HepG2 (cell line): ENCODE results near the gene GRIK2. TPM values are rescaled to one million over a fixed set of nuclear protein-coding genes. Genes with fewer than 3 reads are reported as not detected.

Experiments
- ATAC-seq: fragments of 200-7000 bp; cut with Tn5 transposase; 3 replicates; pipeline ENCODE4 v1.9.1; 2020; ENCODE audit warnings: mild to moderate bottlenecking, moderate library complexity
- BruUV-seq: library from RNA; stranded (reverse); fragments of 400-500 nt; replicated peaks from 2 replicates; lab custom pipeline; 2021; lab: Mats Ljungman, UMichigan
- CTCF ChIA-PET: fragments of 300-600 bp; formaldehyde crosslinking; extraction: SDS; loops from one replicate; lab custom pipeline; 2021; ENCODE audit warnings: low total read pairs, inconsistent platforms, low intra/inter-chr PET ratio; lab: Yijun Ruan, JAX
- POLR2A ChIA-PET: fragments of 350-600 bp; sonication (Branson Sonifier 250); formaldehyde crosslinking; loops from one replicate; lab custom pipeline; 2020; ENCODE audit warnings: antibody characterized with exemption, inconsistent platforms; lab: Yijun Ruan, JAX
- DNase-seq: peaks from one replicate; pipeline ENCODE4 v3.0.0-alpha.2; 2015; ENCODE audit warnings: low spot score
- FAIRE-seq: peaks from 3 replicates; lab custom pipeline; 2011; peaks lifted over from hg19 to GRCh38; lab: Jason Lieb, UNC
- H2AFZ ChIP-seq: one replicate; pipeline ENCODE4 v1.6.1; 2011; ENCODE audit warnings: low read length, inconsistent platforms
- H3K27ac ChIP-seq: fragments of 300-600 bp; 3 replicates; pipeline ENCODE4 v1.8.0; 2011; ENCODE audit warnings: mixed run types, mild to moderate bottlenecking, mixed read lengths, low read length, inconsistent platforms; ENCODE audit not compliant: insufficient read depth; ENCODE audit errors: extremely low read length
- H3K27me3 ChIP-seq, 2 experiments: fragments of 200-600 bp in 1 of 2; 2 replicates in 1 of 2; 3 replicates in 1 of 2; pipeline versions ENCODE4 v1.6.0 to v1.8.0; 2011; ENCODE audit warnings: low read length in 2 of 2, mild to moderate bottlenecking in 2 of 2, moderate library complexity in 2 of 2, inconsistent platforms in 1 of 2; ENCODE audit not compliant: insufficient read depth in 2 of 2, control insufficient read depth in 1 of 2
- H3K36me3 ChIP-seq, 2 experiments: fragments of 200-600 bp in 1 of 2; replicated peaks in 1 of 2; 2 replicates in 1 of 2; 3 replicates in 1 of 2; pipeline versions ENCODE4 v1.5.1 to v1.8.0; 2011; ENCODE audit warnings: low read length in 2 of 2, inconsistent platforms in 1 of 2; ENCODE audit not compliant: insufficient read depth in 2 of 2, control insufficient read depth in 1 of 2
- H3K4me1 ChIP-seq: 2 replicates; pipeline ENCODE4 v1.5.1; 2012; ENCODE audit warnings: low read length, inconsistent platforms; ENCODE audit not compliant: insufficient read depth
- H3K4me2 ChIP-seq: 2 replicates; pipeline ENCODE4 v1.6.0; 2011; ENCODE audit warnings: low read depth, low read length, inconsistent platforms
- H3K4me3 ChIP-seq, 3 experiments: fragments of 200-600 bp in 1 of 3; sonication (generic), shearing (Covaris generic) in 1 of 3; replicated peaks in 1 of 3; 2 replicates each; pipeline ENCODE4 v1.5.1; 2011 to 2016; ENCODE audit warnings: low read length in 3 of 3, inconsistent platforms in 2 of 3, low read depth in 2 of 3, mild to moderate bottlenecking in 2 of 3, control low read depth in 1 of 3, mixed read lengths in 1 of 3; ENCODE audit not compliant: insufficient read depth in 1 of 3
- H3K79me2 ChIP-seq: one replicate; pipeline ENCODE4 v1.6.1; 2011; ENCODE audit warnings: low read length, inconsistent platforms; ENCODE audit not compliant: insufficient read depth
- H3K9ac ChIP-seq: 2 replicates; pipeline ENCODE4 v1.6.0; 2011; ENCODE audit warnings: mild to moderate bottlenecking, low read depth, low read length, inconsistent platforms; ENCODE audit not compliant: insufficient read depth
- H3K9me3 ChIP-seq: 2 replicates; pipeline ENCODE4 v1.5.1; 2012; ENCODE audit warnings: mild to moderate bottlenecking, low read length
- H4K20me1 ChIP-seq: 2 replicates; pipeline ENCODE4 v1.6.0; 2011; ENCODE audit warnings: inconsistent platforms, mild to moderate bottlenecking, low read length, moderate library complexity; ENCODE audit not compliant: insufficient read depth
- ATRX ChIP-seq: sonication (generic); formaldehyde crosslinking; IDR thresholded peaks from 2 replicates; pipeline ENCODE4 v1.4.0; 2020; ENCODE audit warnings: missing genetic modification reagents, borderline replicate concordance
- CCAR2 ChIP-seq: fragments of 200-400 bp; formaldehyde crosslinking; optimal IDR thresholded peaks from 2 replicates; pipeline ENCODE3; 2018; ENCODE audit warnings: low read depth, mild to moderate bottlenecking, low read length, moderate library complexity
- CCDC6 ChIP-seq: sonication (generic); formaldehyde crosslinking; IDR thresholded peaks from 2 replicates; pipeline ENCODE4 v1.8.1; 2022; ENCODE audit warnings: mild to moderate bottlenecking, missing genetic modification reagents, moderate library complexity
- CSRNP1 ChIP-seq: sonication (generic); formaldehyde crosslinking; IDR thresholded peaks from 2 replicates; pipeline ENCODE4 v1.8.1; 2023; ENCODE audit warnings: mild to moderate bottlenecking, missing genetic modification reagents
- DRAP1 ChIP-seq: IDR thresholded peaks from 2 replicates; pipeline ENCODE4 v1.6.1; 2016; ENCODE audit warnings: missing genetic modification reagents, missing compliant biosample characterization
- EED ChIP-seq: sonication (generic); formaldehyde crosslinking; IDR thresholded peaks from 2 replicates; pipeline ENCODE4 v1.5.0; 2020; ENCODE audit warnings: mild to moderate bottlenecking, missing genetic modification reagents
- FIP1L1 ChIP-seq: fragments of 200-400 bp; formaldehyde crosslinking; IDR thresholded peaks from 2 replicates; pipeline ENCODE4 v1.6.1; 2018; ENCODE audit warnings: low read depth, mild to moderate bottlenecking, low read length, moderate library complexity, borderline replicate concordance; ENCODE audit not compliant: insufficient read depth
- HINFP ChIP-seq: sonication (generic); formaldehyde crosslinking; IDR thresholded peaks from 2 replicates; pipeline ENCODE4 v1.4.0; 2020; ENCODE audit warnings: low read depth, mild to moderate bottlenecking, missing genetic modification reagents
- HOXD1 ChIP-seq: sonication (generic); formaldehyde crosslinking; IDR thresholded peaks from 2 replicates; pipeline ENCODE4 v1.5.0; 2020; ENCODE audit warnings: missing genetic modification reagents
- MATR3 ChIP-seq: sonication (generic); formaldehyde crosslinking; IDR thresholded peaks from 2 replicates; pipeline ENCODE4 v1.4.0; 2020; ENCODE audit warnings: missing genetic modification reagents
- NR2C2 ChIP-seq: sonication (generic); formaldehyde crosslinking; IDR thresholded peaks from 2 replicates; pipeline ENCODE4 v1.4.0; 2020; ENCODE audit warnings: missing genetic modification reagents, mild to moderate bottlenecking, moderate library complexity, borderline replicate concordance
- PLRG1 ChIP-seq: fragments of 450-650 bp; conservative IDR thresholded peaks from 2 replicates; pipeline ENCODE4 v1.6.1; 2016
- SALL2 ChIP-seq: sonication (generic); formaldehyde crosslinking; IDR thresholded peaks from 2 replicates; pipeline ENCODE4 v1.8.1; 2023; ENCODE audit warnings: mild to moderate bottlenecking, missing genetic modification reagents, inconsistent platforms
- TBL1XR1 ChIP-seq: fragments of 150-350 bp; IDR thresholded peaks from 2 replicates; pipeline ENCODE4 v1.6.1; 2014; ENCODE audit warnings: borderline replicate concordance, low read length; ENCODE audit not compliant: partially characterized antibody
- ZNF136 ChIP-seq: sonication (generic); formaldehyde crosslinking; IDR thresholded peaks from 2 replicates; pipeline ENCODE4 v1.8.1; 2022; ENCODE audit warnings: low read depth, mild to moderate bottlenecking, moderate library complexity, missing genetic modification reagents
- ZNF232 ChIP-seq: sonication (generic); formaldehyde crosslinking; IDR thresholded peaks from 2 replicates; pipeline ENCODE4 v1.4.0; 2020; ENCODE audit warnings: missing genetic modification reagents, borderline replicate concordance
- ZNF713 ChIP-seq: sonication (generic); formaldehyde crosslinking; IDR thresholded peaks from 2 replicates; pipeline ENCODE4 v1.4.0; 2020; ENCODE audit warnings: mild to moderate bottlenecking, missing genetic modification reagents
- in situ Hi-C: cut with HindIII; loops from 2 replicates; pipeline ENCODE4 v1.10.0; 2017; ENCODE audit warnings: low pct_unique_long_range_greater_than_20kb; ENCODE audit not compliant: extremely low pct_ligation_motif_present
- intact Hi-C: fragments of 100-400 bp; cut with micrococcal nuclease; formaldehyde crosslinking; loops from one replicate; pipeline ENCODE4 v1.10.0; 2022; ENCODE audit not compliant: unreplicated experiment
- polyA plus RNA-seq, 8 experiments: library from polyadenylated mRNA; depleted of rRNA in 3 of 8; stranded (reverse) in 7 of 8; unstranded in 1 of 8; fragments of >200 nt; fragmentation: Illumina TruSeq in 4 of 8; extraction: Trizol in 4 of 8; gene quantifications; 2 replicates each; pipeline versions ENCODE4 v1.2.1 to v1.2.3, GENCODE V29; 2011 to 2016; ENCODE audit warnings: low read depth in 4 of 8, missing spikeins in 1 of 8, mixed read lengths in 1 of 8; ENCODE audit not compliant: insufficient read depth in 1 of 8
- total RNA-seq, 5 experiments: library from RNA; depleted of rRNA; stranded (reverse); fragments of >200 nt; fragmentation: Illumina TruSeq; extraction: Trizol; gene quantifications; 2 replicates each; pipeline ENCODE4 v1.2.3, GENCODE V29; 2016; ENCODE audit warnings: low read depth in 1 of 5
- TF ChIP-seq, protein P1 (sequence below): sonication (generic); formaldehyde crosslinking; IDR thresholded peaks from 2 replicates; pipeline ENCODE4 v1.5.0; 2020; ENCODE audit warnings: missing genetic modification reagents

Gene GRIK2
- total and polyA plus RNA-seq, 2 of the 13 experiments (the other 11 are each of a cell fraction or from before 2014, with no cell fraction given) = not detected

GRCh38 chr6:101655109-101655508 is 261.6 kb downstream of the GRIK2 start:
- ChIA-PET CTCF (no interaction called here), POLR2A (no interaction called here)
- H3K27me3 ChIP-seq = no peaks in the 10 kb centered on the region
- H3K4me1 ChIP-seq = no peaks in the 10 kb centered on the region
- BruUV-seq = no TSS peak
- H3K9ac ChIP-seq = no peak overlapping the region
- H3K79me2 ChIP-seq = no peaks in the 10 kb centered on the region
- intact Hi-C loops = no loop called here
- no peaks in the 10 kb centered on the region for H3K36me3 ChIP-seq
- no peak overlapping the region for H3K4me3 ChIP-seq
- H3K4me2 ChIP-seq = no peak overlapping the region
- H2AFZ ChIP-seq = no peak overlapping the region
- FAIRE-seq (no peak), ATAC-seq (no peak), DNase-seq (no peak)
- H3K9me3 ChIP-seq = no peaks in the 10 kb centered on the region
- H3K27ac ChIP-seq = no peak overlapping the region
- H4K20me1 ChIP-seq = no peaks in the 10 kb centered on the region
- in situ Hi-C loops = no loop called here
- TF ChIP-seq ZNF713 (CRISPR knock-in tag) (no peak), ZNF232 (CRISPR knock-in tag) (no peak), HOXD1 (CRISPR knock-in tag) (no peak), HINFP (CRISPR knock-in tag) (no peak), CCAR2 (no peak), ATRX (no peak), MATR3 (no peak), EED (CRISPR knock-in tag) (no peak), FIP1L1 (no peak), ZNF136 (no peak), NR2C2 (CRISPR knock-in tag) (no peak), SALL2 (CRISPR knock-in tag) (no peak), PLRG1 (no peak), CSRNP1 (CRISPR knock-in tag) (no peak), TBL1XR1 (no peak), CCDC6 (CRISPR knock-in tag) (no peak), DRAP1 (no peak)
- TF ChIP-seq, protein P1, sequence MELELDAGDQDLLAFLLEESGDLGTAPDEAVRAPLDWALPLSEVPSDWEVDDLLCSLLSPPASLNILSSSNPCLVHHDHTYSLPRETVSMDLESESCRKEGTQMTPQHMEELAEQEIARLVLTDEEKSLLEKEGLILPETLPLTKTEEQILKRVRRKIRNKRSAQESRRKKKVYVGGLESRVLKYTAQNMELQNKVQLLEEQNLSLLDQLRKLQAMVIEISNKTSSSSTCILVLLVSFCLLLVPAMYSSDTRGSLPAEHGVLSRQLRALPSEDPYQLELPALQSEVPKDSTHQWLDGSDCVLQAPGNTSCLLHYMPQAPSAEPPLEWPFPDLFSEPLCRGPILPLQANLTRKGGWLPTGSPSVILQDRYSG (CRISPR knock-in tag) = no peak
